WERI-Rb-1 (cell line): ENCODE data around the gene APEX1.

ENCODE experiments used
- DNase-seq: peaks from one replicate; pipeline ENCODE4 v3.0.0-alpha.2; 2020
- H3K27ac ChIP-seq: fragments of 250-450 bp; sonication (Bioruptor Pico); 2 replicates; pipeline ENCODE4 v1.5.1; 2020; ENCODE audit warnings: mild to moderate bottlenecking, moderate library complexity
- H3K27me3 ChIP-seq: fragments of 250-450 bp; sonication (Bioruptor Pico); 2 replicates; pipeline ENCODE4 v1.5.1; 2021; ENCODE audit warnings: mild to moderate bottlenecking, low read depth, moderate library complexity; ENCODE audit not compliant: insufficient read depth, severe bottlenecking
- H3K36me3 ChIP-seq: fragments of 250-450 bp; sonication (Bioruptor Pico); 2 replicates; pipeline ENCODE4 v1.5.1; 2020; ENCODE audit warnings: mild to moderate bottlenecking, moderate library complexity
- H3K4me3 ChIP-seq: 2 replicates; pipeline ENCODE4 v1.5.1; 2011; ENCODE audit warnings: low read depth, mild to moderate bottlenecking, control low read depth, low read length
- H3K9me3 ChIP-seq: fragments of 250-450 bp; sonication (Bioruptor Pico); 2 replicates; pipeline ENCODE4 v1.5.1; 2021; ENCODE audit warnings: mild to moderate bottlenecking, moderate library complexity; ENCODE audit not compliant: severe bottlenecking
- CTCF ChIP-seq: IDR thresholded peaks from 2 replicates; pipeline ENCODE4 v1.5.1; 2011; ENCODE audit warnings: low read depth, mild to moderate bottlenecking, control low read depth, inconsistent platforms, low read length

APEX1 gene

GRCh38 chr14:20455355-20456300 is 602 bp downstream of the APEX1 start:
- Histone ChIP-seq H3K4me3 (peak overlapping the region; percentile 89), H3K27me3 (no peaks in the 10 kb centered on the region), H3K9me3 (no peaks in the 10 kb centered on the region), H3K36me3 (peaks cover 81% of the 10 kb centered on the region), H3K27ac (peak overlapping the region; percentile 98)
- peak; percentile 83 for DNase-seq
- TF ChIP-seq CTCF, result no peak

DNA sequence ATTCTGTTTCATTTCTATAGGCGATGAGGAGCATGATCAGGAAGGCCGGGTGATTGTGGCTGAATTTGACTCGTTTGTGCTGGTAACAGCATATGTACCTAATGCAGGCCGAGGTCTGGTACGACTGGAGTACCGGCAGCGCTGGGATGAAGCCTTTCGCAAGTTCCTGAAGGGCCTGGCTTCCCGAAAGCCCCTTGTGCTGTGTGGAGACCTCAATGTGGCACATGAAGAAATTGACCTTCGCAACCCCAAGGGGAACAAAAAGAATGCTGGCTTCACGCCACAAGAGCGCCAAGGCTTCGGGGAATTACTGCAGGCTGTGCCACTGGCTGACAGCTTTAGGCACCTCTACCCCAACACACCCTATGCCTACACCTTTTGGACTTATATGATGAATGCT is 1.9 kb downstream of the APEX1 start:
- Histone ChIP-seq H3K4me3 (no peak overlapping the region), H3K36me3 (peaks cover 68% of the 10 kb centered on the region)

GRCh38 chr14:20458031-20458789 is 3.2 kb downstream of the APEX1 start:
- Histone ChIP-seq H3K4me3 (no peak overlapping the region), H3K36me3 (peaks cover 56% of the 10 kb centered on the region), H3K27ac (no peak overlapping the region), H3K27me3 (no peaks in the 10 kb centered on the region), H3K9me3 (no peaks in the 10 kb centered on the region)
- no peak for DNase-seq
- TF ChIP-seq CTCF, result no peak

More for the DNA sequence above, 1.9 kb downstream of the APEX1 start:
- no peaks in the 10 kb centered on the region for H3K27me3 ChIP-seq
- TF ChIP-seq CTCF, result no peak
- H3K9me3 ChIP-seq, result no peaks in the 10 kb centered on the region
- no peak overlapping the region for H3K27ac ChIP-seq
- no peak for DNase-seq

GRCh38 chr14:20460458-20461224 is 5.6 kb downstream of the APEX1 start:
- peak overlapping the region; percentile 80 for H3K4me3 ChIP-seq
- H3K9me3 ChIP-seq, result no peaks in the 10 kb centered on the region
- no peaks in the 10 kb centered on the region for H3K27me3 ChIP-seq
- peaks cover 50% of the 10 kb centered on the region for H3K36me3 ChIP-seq
- peak; percentile 49 for DNase-seq
- H3K27ac ChIP-seq, result peak overlapping the region; percentile 91
- TF ChIP-seq CTCF, result no peak

GRCh38 chr14:20461225-20462141 is 6.5 kb downstream of the APEX1 start, which contains the start of gene PIP4P1:
PIP4P1 (minus strand) TSS chr14:20461434; CDS start chr14:20461325, 109 bp downstream.
- Histone ChIP-seq H3K9me3 (no peaks in the 10 kb centered on the region), H3K36me3 (peaks cover 42% of the 10 kb centered on the region), H3K27me3 (no peaks in the 10 kb centered on the region), H3K27ac (peak within 1 kb of the TSS; percentile 91), H3K4me3 (peak within 1 kb of the TSS; percentile 80)
- TF ChIP-seq CTCF, result no peak
- DNase-seq, result peak; percentile 99
